A673 (cell line): ENCODE measurements around the gene CCDC171. TPM values are rescaled to one million over a fixed set of nuclear protein-coding genes. Genes with fewer than 3 reads are reported as not detected.

Experiments used
- BruUV-seq: library from RNA; stranded (reverse); fragments of 400-500 nt; replicated peaks from 2 replicates; lab custom pipeline; 2021; lab: Mats Ljungman, UMichigan
- CTCF ChIA-PET: fragments of 300-600 bp; sonication (Branson Sonifier 250); formaldehyde crosslinking; loops from one replicate; lab custom pipeline; 2022; ENCODE audit warnings: antibody characterized with exemption; lab: Charles Lee
- POLR2A ChIA-PET: fragments of 300-600 bp; sonication (Branson Sonifier 250); formaldehyde crosslinking; loops from one replicate; lab custom pipeline; 2022; ENCODE audit warnings: antibody characterized with exemption; ENCODE audit not compliant: low non-redundant PET; lab: Charles Lee
- DNase-seq: peaks from one replicate; pipeline ENCODE4 v3.0.0-alpha.2; 2015; ENCODE audit warnings: low spot score
- H3K27ac ChIP-seq: fragments of 200-600 bp; sonication (generic); 2 replicates; pipeline ENCODE4 v1.5.1; 2016; ENCODE audit warnings: mixed run types, low read depth, mild to moderate bottlenecking, mixed read lengths, antibody characterized with exemption, low read length; ENCODE audit not compliant: poor library complexity, severe bottlenecking
- H3K27me3 ChIP-seq: fragments of 200-600 bp; sonication (generic); replicated peaks from 2 replicates; pipeline ENCODE4 v1.6.1; 2017; ENCODE audit warnings: mixed run types, low read depth, mild to moderate bottlenecking, mixed read lengths, antibody characterized with exemption, low read length; ENCODE audit not compliant: insufficient read depth, poor library complexity
- H3K36me3 ChIP-seq: fragments of 200-600 bp; sonication (generic); 2 replicates; pipeline ENCODE4 v1.6.1; 2016; ENCODE audit warnings: mixed run types, mild to moderate bottlenecking, mixed read lengths, antibody characterized with exemption, low read length; ENCODE audit not compliant: insufficient read depth, poor library complexity, severe bottlenecking
- H3K4me1 ChIP-seq: fragments of 200-600 bp; sonication (generic); 2 replicates; pipeline ENCODE4 v1.6.1; 2017; ENCODE audit warnings: mixed run types, mild to moderate bottlenecking, mixed read lengths, antibody characterized with exemption, low read length; ENCODE audit not compliant: insufficient read depth, poor library complexity, severe bottlenecking
- H3K4me3 ChIP-seq: fragments of 200-600 bp; sonication (generic); 2 replicates; pipeline ENCODE4 v1.5.1; 2016; ENCODE audit warnings: low read depth, mixed run types, mild to moderate bottlenecking, mixed read lengths, low read length; ENCODE audit not compliant: poor library complexity, severe bottlenecking
- H3K9me3 ChIP-seq: fragments of 200-600 bp; sonication (generic); 2 replicates; pipeline ENCODE4 v1.6.1; 2016; ENCODE audit warnings: mixed run types, low read depth, mild to moderate bottlenecking, mixed read lengths, antibody characterized with exemption, low read length; ENCODE audit not compliant: poor library complexity, severe bottlenecking
- EZH2 ChIP-seq: fragments of 200-600 bp; sonication (generic); IDR thresholded peaks from 2 replicates; pipeline ENCODE4 v1.6.1; 2017; ENCODE audit warnings: borderline replicate concordance, low read depth, mild to moderate bottlenecking, mixed read lengths, antibody characterized with exemption, low read length; ENCODE audit not compliant: poor library complexity, severe bottlenecking
- intact Hi-C: fragments of 100-400 bp; cut with micrococcal nuclease; formaldehyde crosslinking; loops from one replicate; pipeline ENCODE4 v1.10.0; 2022; ENCODE audit not compliant: unreplicated experiment
- total RNA-seq: library from RNA; stranded (reverse); gene quantifications from 2 replicates; pipeline ENCODE4 v1.2.3, GENCODE V29; 2021
- TF ChIP-seq, protein P1 (sequence below): fragments of 300-800, 200-600 bp; sonication (generic); conservative IDR thresholded peaks from 2 replicates; pipeline ENCODE4 v1.5.1; 2017; ENCODE audit warnings: low read depth, mild to moderate bottlenecking, antibody characterized with exemption, low read length, moderate library complexity, mixed read lengths

Gene CCDC171
- total RNA-seq, 1 experiment from 2014 or later: 72.5 TPM

DNA sequence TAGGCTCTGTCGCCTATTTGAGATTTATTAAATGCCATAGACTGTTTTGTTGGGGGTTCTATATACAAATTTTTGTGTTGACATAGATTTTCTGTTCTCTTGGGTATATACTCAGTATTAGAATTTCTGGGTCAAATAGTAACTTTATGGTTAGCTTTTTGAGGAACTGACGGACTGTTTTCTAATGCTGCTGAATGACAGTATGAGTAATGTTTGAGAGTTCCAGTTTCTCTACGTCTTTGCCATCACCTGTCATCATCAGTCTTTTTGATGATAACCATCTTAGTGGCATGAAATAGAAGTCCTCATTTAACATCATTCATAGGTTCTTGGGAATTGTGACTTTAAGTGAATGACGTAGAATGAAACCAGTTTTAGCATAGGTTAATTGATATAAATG is 60.1 kb downstream of the CCDC171 start:
- Histone ChIP-seq H3K36me3 (no peaks in the 10 kb centered on the region), H3K4me3 (no peak overlapping the region), H3K9me3 (no peaks in the 10 kb centered on the region), H3K4me1 (no peaks in the 10 kb centered on the region), H3K27ac (no peak overlapping the region), H3K27me3 (no peaks in the 10 kb centered on the region)
- intact Hi-C loops: no loop called here
- CTCF ChIA-PET: interaction anchor here (0.6 kb wide), 1 partner anchor 51 kb away, joined by 3 read pairs; no protein-coding TSS in a partner anchor
- BruUV-seq: no TSS peak
- TF ChIP-seq, protein P1, sequence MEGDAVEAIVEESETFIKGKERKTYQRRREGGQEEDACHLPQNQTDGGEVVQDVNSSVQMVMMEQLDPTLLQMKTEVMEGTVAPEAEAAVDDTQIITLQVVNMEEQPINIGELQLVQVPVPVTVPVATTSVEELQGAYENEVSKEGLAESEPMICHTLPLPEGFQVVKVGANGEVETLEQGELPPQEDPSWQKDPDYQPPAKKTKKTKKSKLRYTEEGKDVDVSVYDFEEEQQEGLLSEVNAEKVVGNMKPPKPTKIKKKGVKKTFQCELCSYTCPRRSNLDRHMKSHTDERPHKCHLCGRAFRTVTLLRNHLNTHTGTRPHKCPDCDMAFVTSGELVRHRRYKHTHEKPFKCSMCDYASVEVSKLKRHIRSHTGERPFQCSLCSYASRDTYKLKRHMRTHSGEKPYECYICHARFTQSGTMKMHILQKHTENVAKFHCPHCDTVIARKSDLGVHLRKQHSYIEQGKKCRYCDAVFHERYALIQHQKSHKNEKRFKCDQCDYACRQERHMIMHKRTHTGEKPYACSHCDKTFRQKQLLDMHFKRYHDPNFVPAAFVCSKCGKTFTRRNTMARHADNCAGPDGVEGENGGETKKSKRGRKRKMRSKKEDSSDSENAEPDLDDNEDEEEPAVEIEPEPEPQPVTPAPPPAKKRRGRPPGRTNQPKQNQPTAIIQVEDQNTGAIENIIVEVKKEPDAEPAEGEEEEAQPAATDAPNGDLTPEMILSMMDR: no peak
- TF ChIP-seq EZH2: no peak
- no peak for DNase-seq
- POLR2A ChIA-PET: no interaction called here

DNA sequence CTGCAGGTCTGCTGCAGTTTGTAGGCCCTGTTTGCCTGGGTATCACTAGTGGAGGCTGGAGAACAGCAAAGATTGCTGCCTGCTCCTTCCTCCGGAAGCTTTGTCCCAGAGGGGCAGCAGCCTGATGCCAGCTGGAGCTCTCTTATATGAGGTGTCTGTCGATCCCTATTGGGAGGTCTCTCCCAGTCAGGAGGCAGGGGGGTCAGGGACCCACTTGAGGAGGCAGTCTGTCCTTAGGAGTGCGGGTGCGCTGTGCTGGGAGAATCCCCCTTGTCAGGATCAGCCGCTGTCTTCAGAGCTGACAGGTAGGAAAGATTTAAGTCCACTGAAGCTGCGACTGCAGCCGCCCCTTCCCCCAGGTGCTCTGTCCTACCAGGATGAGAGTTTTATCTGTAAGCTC is 64.9 kb downstream of the CCDC171 start:
- Histone ChIP-seq H3K9me3 (no peaks in the 10 kb centered on the region), H3K27me3 (no peaks in the 10 kb centered on the region), H3K27ac (no peak overlapping the region), H3K4me3 (no peak overlapping the region), H3K36me3 (no peaks in the 10 kb centered on the region), H3K4me1 (no peaks in the 10 kb centered on the region)
- BruUV-seq: no TSS peak
- ChIA-PET POLR2A (no interaction called here), CTCF (no interaction called here)
- intact Hi-C loops: no loop called here
- DNase-seq: no peak
- no peak for TF ChIP-seq EZH2
- TF ChIP-seq, protein P1: no peak

DNA sequence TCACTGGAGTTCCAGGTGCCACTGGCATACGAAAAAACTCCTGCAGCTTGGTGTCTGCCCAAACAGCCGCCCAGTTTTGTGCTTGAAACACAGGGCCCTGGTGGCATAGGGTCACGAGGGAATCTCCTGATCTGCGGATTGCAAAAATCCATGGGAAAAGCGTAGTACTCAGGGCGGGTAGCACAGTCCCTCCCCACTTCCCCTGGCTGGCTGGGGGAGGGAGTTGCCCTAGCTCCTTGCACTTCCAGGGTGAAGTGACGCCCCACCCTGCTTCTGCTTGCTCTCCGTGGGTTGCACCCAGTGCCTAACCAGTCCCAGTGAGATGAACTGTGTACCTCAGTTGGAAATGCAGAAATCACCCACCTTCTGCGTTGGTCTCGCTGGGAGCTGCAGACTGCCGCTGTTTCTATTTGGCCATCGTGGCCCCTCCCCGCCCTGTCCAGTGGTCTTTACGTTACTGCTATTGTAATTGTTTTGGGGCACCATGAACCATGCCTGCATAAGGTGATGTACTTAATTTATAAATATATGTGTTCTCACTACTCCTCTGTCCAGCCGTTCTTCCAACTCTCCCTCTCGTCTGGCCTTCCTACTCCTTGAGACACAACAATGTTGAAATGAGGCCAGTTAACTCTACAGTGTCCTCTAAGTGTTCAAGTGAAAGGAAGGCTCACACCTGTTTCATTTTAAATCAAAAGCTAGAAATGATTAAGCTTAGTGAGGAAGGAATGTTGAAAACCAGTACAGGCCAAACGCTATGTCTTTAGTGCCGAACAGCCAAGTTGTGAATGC is 65.9 kb downstream of the CCDC171 start:
- no peak for TF ChIP-seq EZH2
- TF ChIP-seq, protein P1: no peak
- no peak overlapping the region for H3K27ac ChIP-seq
- no peak for DNase-seq
- H3K36me3 ChIP-seq: no peaks in the 10 kb centered on the region
- H3K27me3 ChIP-seq: no peaks in the 10 kb centered on the region
- intact Hi-C loops: no loop called here
- ChIA-PET POLR2A (no interaction called here), CTCF (no interaction called here)
- H3K4me3 ChIP-seq: no peak overlapping the region
- no peaks in the 10 kb centered on the region for H3K9me3 ChIP-seq
- no TSS peak for BruUV-seq
- no peaks in the 10 kb centered on the region for H3K4me1 ChIP-seq
